ENCODE results near the gene RERG.

DNA sequence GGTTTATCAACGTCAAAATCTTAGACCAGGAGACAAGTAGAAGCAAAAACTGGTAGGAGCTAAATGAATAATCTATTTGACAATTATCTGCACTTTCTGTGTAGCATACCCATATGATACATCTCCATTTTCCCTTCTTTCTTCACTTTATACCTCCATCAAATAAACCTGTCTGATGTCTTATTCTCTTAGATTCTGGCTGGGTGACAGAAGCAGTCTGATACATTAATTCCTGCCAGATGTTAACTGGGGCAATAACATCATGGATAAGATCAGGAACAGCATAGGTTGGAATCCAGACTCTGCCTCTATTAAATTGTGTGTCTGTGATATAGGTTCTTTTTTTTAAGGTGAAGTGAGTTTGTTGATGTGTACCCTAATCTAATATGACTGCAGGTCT lies 11.7 kb upstream of the RERG start:
- TF ChIP-seq, protein P1, sequence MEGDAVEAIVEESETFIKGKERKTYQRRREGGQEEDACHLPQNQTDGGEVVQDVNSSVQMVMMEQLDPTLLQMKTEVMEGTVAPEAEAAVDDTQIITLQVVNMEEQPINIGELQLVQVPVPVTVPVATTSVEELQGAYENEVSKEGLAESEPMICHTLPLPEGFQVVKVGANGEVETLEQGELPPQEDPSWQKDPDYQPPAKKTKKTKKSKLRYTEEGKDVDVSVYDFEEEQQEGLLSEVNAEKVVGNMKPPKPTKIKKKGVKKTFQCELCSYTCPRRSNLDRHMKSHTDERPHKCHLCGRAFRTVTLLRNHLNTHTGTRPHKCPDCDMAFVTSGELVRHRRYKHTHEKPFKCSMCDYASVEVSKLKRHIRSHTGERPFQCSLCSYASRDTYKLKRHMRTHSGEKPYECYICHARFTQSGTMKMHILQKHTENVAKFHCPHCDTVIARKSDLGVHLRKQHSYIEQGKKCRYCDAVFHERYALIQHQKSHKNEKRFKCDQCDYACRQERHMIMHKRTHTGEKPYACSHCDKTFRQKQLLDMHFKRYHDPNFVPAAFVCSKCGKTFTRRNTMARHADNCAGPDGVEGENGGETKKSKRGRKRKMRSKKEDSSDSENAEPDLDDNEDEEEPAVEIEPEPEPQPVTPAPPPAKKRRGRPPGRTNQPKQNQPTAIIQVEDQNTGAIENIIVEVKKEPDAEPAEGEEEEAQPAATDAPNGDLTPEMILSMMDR (IDR thresholded peaks at IDR 0.05; ENCODE audit: low read length), result no peak
- TF ChIP-seq EZH2 (optimal IDR thresholded peaks at IDR 0.05; ENCODE audit: low read depth, low read length) (no peak), EZH2phosphoT487 (IDR thresholded peaks at IDR 0.05; ENCODE audit: low read length) (no peak)
